GM18511 (cell line): ENCODE data around the gene PCCA.
"Not testable (repeated sequence)": the region's sequence is repeated elsewhere in the genome, so short reads cannot be mapped to it uniquely, and the experiment has no call there.

ENCODE experiments used
- ATAC-seq: cut with Tn5 transposase; IDR thresholded peaks from one replicate; pipeline ENCODE4 v1.9.1; 2021; ENCODE audit warnings: mild to moderate bottlenecking, moderate library complexity; ENCODE audit not compliant: unreplicated experiment

PCCA gene

DNA sequence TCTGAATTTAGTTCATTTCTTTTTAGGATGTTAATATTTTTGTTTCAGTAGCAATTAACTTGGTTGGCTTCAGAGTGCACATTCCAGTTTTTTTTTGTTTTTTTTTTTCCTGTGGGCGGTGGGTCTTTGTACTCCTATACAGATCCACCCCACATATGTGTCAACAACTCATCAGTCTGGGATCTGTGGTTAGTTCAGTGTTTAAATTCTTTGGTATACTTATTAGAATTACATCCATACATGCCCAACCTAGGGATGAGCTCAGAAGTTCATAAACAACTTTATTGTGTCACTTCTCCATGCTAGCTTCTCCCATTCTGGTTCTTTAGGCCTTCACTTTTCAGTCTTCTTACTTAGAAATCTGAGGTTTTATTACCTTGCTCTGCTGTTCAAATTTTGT lies 50.9 kb downstream of the PCCA start:
- no peak for ATAC-seq

DNA sequence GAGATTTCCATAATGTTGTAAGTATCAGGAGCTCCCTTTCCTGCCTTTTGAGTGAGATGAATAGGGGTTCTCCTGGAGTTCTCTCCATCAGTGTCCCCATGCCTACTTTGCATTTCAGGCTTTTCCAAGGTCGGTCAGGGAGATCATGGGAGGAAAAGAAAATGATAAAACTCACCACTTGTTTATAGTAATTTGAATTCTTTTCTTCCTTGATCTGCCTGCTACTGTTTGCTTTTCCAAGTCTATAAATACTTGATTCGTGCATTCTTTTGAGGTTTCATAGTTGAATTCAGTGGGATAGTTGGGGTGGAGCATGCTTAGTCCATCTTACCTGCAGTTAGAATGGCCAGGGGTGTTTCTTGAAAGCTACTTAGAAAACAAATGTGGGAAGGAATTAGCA lies 51.5 kb downstream of the PCCA start:
- no peak for ATAC-seq

DNA sequence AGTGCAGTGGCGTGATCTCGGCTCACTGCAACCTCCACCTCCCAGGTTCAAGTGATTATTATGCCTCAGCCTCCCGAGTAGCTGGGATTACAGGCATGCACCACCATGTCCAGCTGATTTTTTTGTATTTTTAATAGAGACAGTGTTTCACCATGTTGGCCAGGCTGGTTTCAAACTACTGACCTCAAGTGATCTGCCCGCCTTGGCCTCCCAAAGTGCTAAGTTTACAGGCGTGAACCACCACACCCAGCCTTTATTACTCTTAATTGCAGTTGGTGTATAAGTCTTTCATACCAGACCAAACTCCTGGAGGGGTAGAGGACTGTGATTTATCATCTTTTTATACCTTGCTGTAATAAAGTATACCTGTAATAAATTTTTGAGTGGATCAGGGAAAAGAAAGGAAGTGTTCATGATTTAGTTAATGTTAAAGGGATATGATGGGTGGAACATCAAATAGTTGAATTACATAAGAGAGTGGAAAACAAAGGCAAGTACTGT lies 52.6 kb downstream of the PCCA start:
- ATAC-seq, result not testable (repeated sequence)

DNA sequence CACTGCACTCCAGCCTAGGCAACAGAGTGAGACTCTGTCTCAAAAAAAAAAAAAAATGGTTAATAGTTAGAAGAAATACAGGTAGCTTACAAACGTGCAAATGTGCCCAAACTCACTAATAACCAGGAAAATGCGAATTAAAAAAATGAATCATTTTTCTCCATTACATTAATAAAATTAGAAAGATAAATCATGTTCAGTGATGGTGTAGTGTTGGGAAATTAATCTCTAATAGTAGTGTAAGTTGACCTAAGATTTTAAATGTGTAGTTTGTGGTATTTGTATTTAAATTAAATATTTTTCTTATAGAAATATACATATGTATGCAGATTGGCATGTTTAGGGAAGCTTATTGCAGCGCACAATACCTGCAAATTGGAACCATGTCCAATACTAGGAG lies 57.6 kb downstream of the PCCA start:
- ATAC-seq, result no peak

DNA sequence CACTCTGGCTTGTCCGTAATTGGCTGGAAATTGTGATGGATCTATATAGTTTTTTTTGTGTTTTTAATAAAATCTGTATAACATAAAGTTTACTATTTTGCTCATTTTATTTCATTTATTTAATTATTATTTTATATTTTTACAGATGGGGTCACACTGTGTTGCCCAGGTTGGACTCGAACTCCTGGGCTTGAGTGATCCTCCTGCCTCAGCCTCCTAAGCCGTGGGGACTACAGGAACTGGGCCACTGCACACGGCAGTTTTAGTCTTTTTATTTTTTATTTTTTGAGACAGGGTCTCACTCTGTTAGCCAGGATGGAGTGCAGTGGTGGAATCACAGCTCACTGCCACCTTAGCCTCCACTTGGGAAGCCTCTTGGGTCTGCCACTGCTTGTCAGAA lies 58.9 kb downstream of the PCCA start:
- ATAC-seq, result no peak

DNA sequence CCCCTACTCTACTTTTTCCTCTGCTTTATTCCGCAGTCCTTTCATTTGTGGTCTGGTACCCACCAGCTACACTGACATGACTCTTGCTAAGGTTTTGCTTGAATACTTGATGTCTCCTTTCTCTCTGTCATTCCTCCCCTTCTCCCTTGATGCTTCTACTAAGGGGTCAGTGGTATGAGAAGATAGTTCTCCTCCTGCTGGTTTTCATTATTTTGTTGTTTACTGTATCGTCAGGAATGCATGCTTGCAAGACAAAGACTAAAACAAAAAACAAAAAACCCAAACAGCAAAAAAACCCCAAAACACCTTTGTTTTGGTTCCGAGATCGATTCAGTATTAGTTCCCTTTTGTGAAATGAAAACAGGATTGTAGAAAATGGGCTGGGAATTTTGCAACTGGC lies 59.5 kb downstream of the PCCA start:
- ATAC-seq, result no peak

DNA sequence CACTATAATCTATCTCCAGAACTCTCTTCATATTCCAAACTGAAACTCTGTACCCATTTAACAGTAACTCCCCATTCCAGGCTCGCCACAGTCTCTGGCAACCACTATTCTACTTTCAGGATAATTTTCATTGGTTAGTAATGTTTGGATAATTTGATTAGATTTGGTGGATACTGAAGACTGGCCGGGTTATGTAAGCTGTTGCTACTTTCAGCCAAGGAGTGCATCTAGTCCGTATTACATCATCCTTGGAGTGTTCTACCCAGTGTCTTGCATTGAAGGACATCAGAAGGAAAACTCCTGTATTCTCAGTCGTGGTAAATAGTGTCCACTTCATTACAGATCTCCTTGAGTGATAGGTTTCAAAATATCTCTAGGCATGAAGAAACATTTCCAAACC lies 60.5 kb downstream of the PCCA start:
- ATAC-seq, result no peak

DNA sequence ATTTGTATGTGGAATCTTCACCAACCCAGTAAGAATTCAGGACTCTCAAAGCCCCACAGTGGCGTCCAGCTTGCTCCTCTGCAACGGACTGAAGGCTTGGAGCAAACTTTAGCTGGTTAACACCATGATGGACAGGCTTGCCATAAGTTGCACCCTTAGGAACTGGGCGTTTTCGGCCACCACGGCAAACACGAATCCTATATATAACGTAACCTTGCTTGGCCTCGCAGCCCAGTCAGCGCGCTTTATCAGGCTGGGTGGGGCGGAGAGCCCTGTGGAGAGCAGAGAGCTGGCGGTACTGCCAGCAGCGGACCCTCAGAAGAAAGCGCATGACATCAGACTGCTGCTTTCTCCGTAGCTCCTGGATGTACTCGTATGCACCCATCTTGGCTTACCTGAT lies 61.8 kb downstream of the PCCA start:
- not testable (repeated sequence) for ATAC-seq

DNA sequence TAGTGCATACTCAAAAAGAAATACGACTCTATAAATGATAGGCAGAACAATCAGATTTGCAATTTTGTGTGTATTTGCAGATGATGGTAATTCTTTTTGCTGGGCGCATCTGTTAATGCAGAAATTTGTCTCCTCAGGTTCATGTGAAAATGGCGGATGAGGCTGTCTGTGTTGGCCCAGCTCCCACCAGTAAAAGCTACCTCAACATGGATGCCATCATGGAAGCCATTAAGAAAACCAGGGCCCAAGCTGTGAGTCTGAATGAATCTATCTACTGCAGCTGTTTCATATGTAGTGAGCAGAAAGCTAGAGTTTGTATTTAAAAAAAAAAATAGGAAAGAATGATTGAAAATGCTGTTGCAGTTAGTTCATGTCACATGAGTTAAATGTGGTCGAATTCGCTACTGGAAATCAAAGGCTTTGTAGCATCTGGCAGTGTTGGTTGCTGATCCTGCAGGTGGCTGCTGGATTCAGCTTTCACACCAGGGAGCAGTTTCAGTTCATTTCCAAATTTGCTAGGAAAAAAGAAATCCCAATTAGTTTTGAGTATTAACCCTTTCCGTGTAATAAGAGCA lies 66.0 kb downstream of the PCCA start:
- no peak for ATAC-seq

DNA sequence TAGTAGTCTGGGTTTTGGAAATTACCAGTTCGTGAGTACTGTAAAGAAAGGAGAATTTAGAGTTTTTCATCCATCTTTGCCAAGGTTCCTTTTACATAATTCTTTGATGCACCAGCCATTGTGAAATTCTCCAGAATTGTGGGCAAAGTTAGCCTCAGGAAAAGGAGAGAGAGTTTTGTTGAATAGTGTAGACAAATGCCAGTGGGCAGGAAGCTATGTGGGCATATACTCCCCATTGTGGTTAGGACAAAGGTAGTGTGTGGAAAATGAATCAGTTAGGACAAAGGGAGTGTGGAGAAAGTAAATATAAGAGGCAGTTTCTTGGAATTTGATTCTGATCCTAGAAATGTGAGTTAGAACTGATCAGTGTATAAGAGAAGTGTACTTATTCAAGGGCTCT lies 67.9 kb downstream of the PCCA start:
- no peak for ATAC-seq

DNA sequence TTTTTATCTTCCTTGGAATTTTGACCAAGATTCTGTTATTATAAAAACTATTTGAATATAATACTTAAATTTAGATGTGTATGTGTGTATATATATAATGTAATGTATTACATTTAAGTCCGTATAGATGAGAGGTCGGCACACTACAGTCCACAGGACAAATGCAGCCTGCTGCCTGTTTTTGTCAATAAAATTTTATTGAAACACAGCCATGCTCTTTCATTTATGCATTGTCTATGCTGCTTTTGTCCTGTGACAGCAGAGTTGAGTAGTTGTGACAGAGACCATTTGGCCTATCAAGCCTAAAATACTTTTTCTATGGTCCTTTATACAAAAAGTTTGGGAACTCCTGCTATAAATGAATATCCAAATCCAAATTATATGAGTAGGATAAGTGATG lies 69.7 kb downstream of the PCCA start:
- no peak for ATAC-seq

DNA sequence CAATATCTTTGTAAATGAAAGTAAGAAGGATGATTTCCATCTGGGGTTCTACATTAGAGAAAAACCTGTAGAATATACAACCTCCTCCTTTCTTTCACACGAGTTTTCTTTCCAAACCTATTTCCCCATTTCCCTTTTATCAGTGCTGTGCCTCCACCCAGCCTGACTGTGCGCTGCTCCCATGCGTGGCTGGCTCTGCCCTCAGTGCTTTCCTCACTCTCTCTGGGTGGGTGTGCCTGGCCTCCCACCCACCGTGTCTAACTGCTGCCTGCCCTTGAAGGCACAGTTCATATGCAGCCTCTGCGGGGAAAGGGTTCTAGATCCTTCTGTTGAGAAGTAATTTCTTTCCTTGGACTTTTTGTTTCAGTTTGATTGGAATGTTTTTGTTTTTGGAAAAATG lies 70.7 kb downstream of the PCCA start:
- no peak for ATAC-seq

DNA sequence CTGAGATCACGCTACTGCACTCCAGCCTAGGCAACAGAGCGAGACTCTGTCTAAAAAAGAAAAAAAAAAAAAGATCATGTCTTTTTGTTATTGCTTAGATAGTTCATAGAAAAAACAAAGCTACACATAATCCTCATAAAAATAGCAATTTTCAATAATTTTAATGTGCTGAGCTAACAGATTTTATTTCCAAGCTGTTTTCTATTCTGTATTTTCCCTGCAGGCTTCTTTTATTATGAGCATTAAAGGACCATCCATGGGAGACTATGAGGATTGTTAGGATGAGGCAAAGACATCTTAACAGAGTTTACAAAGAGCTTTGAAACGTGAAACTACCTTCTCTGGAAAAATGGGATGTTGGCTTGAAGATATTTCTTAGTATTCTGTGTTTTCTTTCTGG lies 71.6 kb downstream of the PCCA start:
- ATAC-seq, result no peak

DNA sequence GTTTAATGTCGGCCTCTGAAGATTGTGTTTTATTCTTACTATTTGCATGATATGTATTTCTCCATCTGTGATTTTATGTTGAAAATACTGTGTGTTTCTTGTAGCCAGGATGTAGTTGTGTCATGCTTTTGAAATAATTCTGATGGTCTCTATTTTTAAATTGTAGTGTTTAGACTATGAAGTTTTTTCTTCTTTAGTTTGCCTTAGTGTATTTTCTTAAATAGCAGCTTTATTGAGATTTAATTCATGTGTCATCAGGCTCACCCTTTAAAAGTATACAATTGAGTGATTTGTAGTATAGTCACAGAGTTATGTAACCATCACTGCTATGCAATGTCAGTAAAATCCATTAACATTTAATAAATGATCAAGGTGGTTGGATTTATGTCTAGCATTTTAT lies 74.5 kb downstream of the PCCA start:
- ATAC-seq, result no peak

DNA sequence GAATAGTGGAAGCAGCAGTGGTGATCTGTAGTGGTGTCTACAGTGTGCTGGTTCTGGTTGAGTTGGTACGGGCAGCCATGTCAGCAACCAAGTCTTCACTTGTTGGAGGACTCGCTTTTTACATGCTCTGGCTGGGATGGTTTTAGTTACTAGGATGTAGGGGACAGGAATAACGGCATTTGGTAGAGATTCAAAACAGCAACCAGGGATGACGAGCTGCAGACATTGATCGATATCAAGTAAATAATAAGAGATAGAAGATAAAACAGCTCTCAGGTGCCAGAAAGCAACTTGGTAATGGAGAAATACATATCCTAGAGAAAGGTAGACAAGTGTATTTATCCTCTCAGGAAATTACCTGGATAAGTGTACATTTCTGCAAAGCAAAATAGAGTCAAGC lies 84.3 kb downstream of the PCCA start:
- ATAC-seq, result no peak

DNA sequence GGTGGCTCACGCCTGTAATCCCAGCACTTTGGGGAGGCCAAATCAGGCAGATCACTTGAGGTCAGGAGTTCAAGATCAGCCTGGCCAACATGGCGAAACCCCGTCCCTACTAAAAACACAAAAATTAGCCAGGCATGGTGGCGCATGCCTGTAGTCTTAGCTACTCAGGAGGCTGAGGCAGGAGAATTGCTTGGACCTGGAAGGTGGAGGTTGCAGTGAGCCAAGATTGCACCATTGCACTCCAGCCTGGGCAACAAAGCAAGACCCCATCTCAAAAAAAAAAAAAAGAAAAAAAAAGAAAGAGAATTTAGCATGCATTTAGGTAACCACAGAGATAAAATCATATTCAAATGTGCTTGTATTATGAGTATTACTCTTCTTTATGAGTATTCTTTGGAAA lies 85.6 kb downstream of the PCCA start:
- not testable (repeated sequence) for ATAC-seq

DNA sequence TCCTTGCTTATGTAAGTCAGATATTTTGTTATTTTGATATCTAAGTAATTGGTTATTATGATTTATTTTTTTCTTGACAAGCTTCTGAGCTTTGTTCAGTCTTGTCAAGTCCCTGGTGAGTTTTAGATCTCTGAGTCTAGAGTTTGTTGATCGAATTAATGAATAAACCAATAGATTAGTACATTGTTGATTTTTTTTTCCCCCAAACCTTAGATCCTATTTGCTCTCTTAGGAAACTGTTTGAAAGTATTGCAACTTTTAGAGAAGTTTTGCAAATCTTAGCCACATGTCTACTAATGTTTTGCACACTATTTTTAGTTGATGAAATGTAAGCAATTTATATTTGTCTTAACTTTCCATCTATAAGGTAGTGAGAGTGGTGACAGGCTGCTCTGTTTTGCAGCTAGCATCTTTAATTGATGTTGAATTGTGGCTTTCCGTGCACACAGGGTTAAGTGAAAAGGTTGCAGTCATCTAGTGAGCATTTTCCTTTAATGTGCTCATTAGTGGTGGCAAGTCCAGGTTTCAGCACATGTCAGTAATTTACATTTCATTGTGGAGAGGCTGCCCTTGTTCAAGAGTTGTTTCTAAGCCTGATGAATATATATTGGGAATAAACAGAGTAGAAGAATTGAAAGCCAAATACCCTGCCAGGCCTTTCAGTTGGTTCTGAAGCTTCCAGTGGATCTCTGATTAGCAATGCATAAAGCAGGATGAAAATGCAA lies 86.3 kb downstream of the PCCA start:
- ATAC-seq, result no peak

DNA sequence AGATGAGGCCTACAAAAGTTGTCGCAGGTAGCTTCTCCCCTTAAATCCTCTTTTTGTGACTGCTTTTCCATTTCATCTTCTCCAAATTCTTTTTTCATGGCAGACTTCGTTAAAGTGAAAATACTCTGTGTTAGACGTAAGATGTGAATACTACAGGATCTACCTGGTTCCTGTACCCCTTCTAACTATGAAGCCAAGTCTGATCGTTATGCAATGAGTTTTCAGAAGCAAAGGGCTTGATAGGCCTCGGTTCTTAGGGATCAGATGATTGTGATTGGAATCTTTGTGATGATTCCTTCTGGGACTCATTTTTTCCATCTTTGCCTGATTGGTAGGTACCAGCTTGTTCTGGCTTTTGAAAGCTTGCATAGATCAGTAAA lies 86.9 kb downstream of the PCCA start:
- ATAC-seq, result no peak

DNA sequence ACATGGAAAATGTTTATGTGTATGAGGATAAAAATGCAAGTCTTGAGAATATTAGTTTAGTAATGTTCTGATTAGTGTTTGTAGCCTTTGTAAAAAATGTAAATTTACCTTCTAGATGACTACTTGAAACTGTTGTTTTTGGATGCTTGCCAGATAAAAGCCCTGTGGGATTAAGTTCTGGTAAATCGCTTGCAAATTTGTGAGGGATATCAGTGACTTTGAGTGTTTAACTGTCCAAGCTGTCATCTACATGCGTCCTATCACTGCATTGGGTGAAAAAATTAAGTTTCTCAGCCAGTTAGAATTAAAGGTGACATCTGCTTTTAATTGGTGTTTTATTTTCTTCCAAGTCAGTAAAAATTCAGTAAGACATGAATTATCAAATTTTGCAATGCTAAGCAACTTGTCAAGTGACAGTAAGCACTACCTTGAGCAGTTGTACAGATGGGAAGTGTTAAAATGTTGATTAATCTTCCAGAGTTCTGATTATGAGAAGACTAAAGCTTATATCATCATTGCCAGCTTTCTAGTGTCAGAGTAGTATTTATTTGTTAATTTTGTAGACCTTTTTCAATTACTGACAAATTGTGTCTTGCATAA lies 88.0 kb downstream of the PCCA start:
- ATAC-seq, result no peak

DNA sequence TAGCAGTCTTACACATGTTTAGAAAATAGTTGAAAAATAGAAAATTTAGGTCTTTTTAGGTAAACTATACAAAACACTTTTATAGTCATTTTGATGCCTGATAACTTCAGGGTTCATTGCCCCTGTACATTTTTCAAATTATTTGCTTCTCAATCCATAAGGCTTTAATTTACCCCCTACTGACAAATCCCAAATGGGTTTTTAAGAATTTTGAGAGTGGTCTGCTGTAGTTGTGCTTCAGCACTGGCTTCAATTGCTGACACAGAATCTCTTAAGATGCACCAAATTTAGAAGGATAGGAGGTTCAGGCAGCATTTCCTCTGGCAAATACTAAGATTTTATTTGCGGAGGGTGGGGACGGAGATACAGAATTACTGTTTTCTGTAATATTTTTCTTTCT lies 89.4 kb downstream of the PCCA start:
- ATAC-seq, result no peak

DNA sequence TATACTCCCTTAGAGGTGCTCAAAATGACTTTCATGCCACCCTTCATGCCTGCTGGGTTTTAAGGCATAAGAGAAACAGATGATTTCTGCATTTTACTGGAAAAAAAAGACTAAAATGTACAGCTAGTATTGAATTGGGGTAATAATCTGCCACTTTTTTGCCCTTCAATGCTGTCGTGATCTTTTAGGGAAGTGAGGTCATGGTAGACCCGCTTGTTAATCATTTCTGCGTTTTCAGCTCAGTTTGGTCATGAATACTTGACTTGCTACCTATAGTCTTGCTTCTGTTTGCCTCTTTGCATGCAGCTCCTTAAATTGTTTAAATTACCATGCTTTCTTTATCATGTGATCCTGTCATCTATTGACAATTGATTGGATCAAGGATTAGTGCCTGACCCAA lies 90.4 kb downstream of the PCCA start:
- no peak for ATAC-seq

DNA sequence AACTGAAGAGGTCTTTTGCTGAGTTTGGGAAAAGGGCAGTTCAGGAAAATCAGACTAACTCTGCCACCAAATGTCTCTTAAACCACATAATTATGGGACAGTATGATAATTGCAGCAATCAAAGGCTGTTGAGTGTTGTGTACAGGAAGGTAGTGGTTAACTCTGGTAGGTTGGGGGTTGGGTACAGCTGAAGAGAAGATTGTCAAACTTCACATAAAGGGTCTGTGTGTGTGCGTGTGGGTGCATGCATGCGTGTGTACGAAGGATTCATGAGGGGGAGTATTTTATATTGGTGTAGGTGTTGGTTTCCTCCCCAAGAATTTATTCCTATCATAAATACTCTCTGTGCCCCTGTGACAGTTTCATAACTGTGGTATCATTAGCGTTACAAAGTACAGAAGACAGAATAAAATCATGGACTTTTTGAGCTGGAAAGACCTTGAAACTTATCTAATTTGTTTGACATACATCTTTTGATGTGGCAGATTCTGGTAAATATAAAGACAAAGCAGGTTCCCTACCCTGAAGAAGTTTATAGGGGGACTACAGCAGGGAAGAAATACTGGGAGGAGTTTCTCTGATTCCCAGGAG lies 94.1 kb downstream of the PCCA start:
- no peak for ATAC-seq
